IMR-90 (cell line): ENCODE measurements around the gene UBE3A. TPM values are rescaled to one million over a fixed set of nuclear protein-coding genes. Genes with fewer than 3 reads are reported as not detected.

Experiments
- ATAC-seq: fragments of 200-7000 bp; cut with Tn5 transposase; 2 replicates; pipeline ENCODE4 v1.9.1; 2020; ENCODE audit warnings: low read depth, mild to moderate bottlenecking, moderate library complexity
- BruUV-seq: library from RNA; stranded (reverse); fragments of 400-500 nt; replicated peaks from 2 replicates; lab custom pipeline; 2021; lab: Mats Ljungman, UMichigan
- CTCF ChIA-PET: fragments of 300-600 bp; formaldehyde crosslinking; extraction: SDS; loops from one replicate; lab custom pipeline; 2021; ENCODE audit warnings: antibody characterized with exemption; lab: Yijun Ruan, JAX
- POLR2A ChIA-PET: fragments of 300-600 bp; sonication (Branson Sonifier 250); formaldehyde crosslinking; loops from one replicate; lab custom pipeline; 2022; ENCODE audit warnings: antibody characterized with exemption; ENCODE audit not compliant: unreplicated experiment; lab: Charles Lee
- DNase-seq: peaks from one replicate; pipeline ENCODE4 v3.0.0; 2013
- H2AFZ ChIP-seq: replicated peaks from 2 replicates; pipeline ENCODE3; 2013; ENCODE audit warnings: low read length, mild to moderate bottlenecking; ENCODE audit not compliant: poor library complexity
- H2AK5ac ChIP-seq: 2 replicates; pipeline ENCODE4 v1.6.1; 2013; ENCODE audit warnings: low read depth, low read length, inconsistent platforms
- H2AK9ac ChIP-seq: replicated peaks from 2 replicates; pipeline ENCODE3; 2013; ENCODE audit warnings: mild to moderate bottlenecking, low read depth, low read length, moderate library complexity; ENCODE audit not compliant: poor library complexity
- H2BK120ac ChIP-seq: 2 replicates; pipeline ENCODE4 v1.6.1; 2013; ENCODE audit warnings: low read depth, low read length, inconsistent platforms
- H2BK15ac ChIP-seq: 3 replicates; pipeline ENCODE4 v1.6.1; 2013; ENCODE audit warnings: low read depth, low read length, inconsistent platforms
- H2BK20ac ChIP-seq: 2 replicates; pipeline ENCODE4 v1.6.1; 2013; ENCODE audit warnings: low read depth, mild to moderate bottlenecking, inconsistent platforms, low read length, moderate library complexity
- H2BK5ac ChIP-seq: 2 replicates; pipeline ENCODE4 v1.6.1; 2013; ENCODE audit warnings: mild to moderate bottlenecking, low read depth, low read length, inconsistent platforms; ENCODE audit not compliant: poor library complexity, severe bottlenecking
- H3K14ac ChIP-seq: replicated peaks from 2 replicates; pipeline ENCODE4 v1.6.1; 2013; ENCODE audit warnings: low read depth, low read length, inconsistent platforms
- H3K18ac ChIP-seq: 2 replicates; pipeline ENCODE4 v1.6.1; 2013; ENCODE audit warnings: low read depth, low read length, control low read depth
- H3K23ac ChIP-seq: 2 replicates; pipeline ENCODE4 v1.6.1; 2013; ENCODE audit warnings: low read depth, low read length, inconsistent platforms
- H3K27ac ChIP-seq: 2 replicates; pipeline ENCODE4 v1.5.1; 2013; ENCODE audit warnings: mild to moderate bottlenecking, control low read depth, low read length; ENCODE audit not compliant: insufficient read depth
- H3K27me3 ChIP-seq: 2 replicates; pipeline ENCODE4 v1.6.1; 2013; ENCODE audit warnings: low read length; ENCODE audit not compliant: control insufficient read depth, insufficient read depth
- H3K36me3 ChIP-seq: 2 replicates; pipeline ENCODE4 v1.6.1; 2013; ENCODE audit warnings: low read length, mixed read lengths; ENCODE audit not compliant: control insufficient read depth, insufficient read depth
- H3K4ac ChIP-seq: 2 replicates; pipeline ENCODE4 v1.6.1; 2013; ENCODE audit warnings: low read depth, low read length, inconsistent platforms
- H3K4me1 ChIP-seq: 2 replicates; pipeline ENCODE4 v1.6.1; 2013; ENCODE audit warnings: low read length, mixed read lengths; ENCODE audit not compliant: control insufficient read depth, insufficient read depth
- H3K4me2 ChIP-seq: 2 replicates; pipeline ENCODE4 v1.6.1; 2013; ENCODE audit warnings: low read depth, mild to moderate bottlenecking, control low read depth, low read length, moderate library complexity
- H3K4me3 ChIP-seq: 2 replicates; pipeline ENCODE4 v1.5.1; 2013; ENCODE audit warnings: low read depth, mild to moderate bottlenecking, control low read depth, low read length, moderate library complexity; ENCODE audit not compliant: insufficient read depth
- H3K56ac ChIP-seq: 2 replicates; pipeline ENCODE4 v1.6.1; 2013; ENCODE audit warnings: low read length, inconsistent platforms; ENCODE audit not compliant: insufficient read depth; ENCODE audit errors: extremely low read depth
- H3K79me1 ChIP-seq, 2 experiments: 2 replicates each; pipeline ENCODE4 v1.6.1; 2013; ENCODE audit warnings: low read length in 2 of 2, inconsistent platforms in 1 of 2, low read depth in 1 of 2
- H3K9ac ChIP-seq: 2 replicates; pipeline ENCODE4 v1.6.1; 2013; ENCODE audit warnings: low read depth, low read length, control low read depth
- H3K9me1 ChIP-seq: 2 replicates; pipeline ENCODE4 v1.6.1; 2013; ENCODE audit warnings: low read length, inconsistent platforms; ENCODE audit not compliant: insufficient read depth
- H3K9me3 ChIP-seq: 2 replicates; pipeline ENCODE4 v1.6.1; 2013; ENCODE audit warnings: low read length; ENCODE audit not compliant: control insufficient read depth, insufficient read depth
- H4K20me1 ChIP-seq: 2 replicates; pipeline ENCODE4 v1.6.1; 2013; ENCODE audit warnings: low read length, inconsistent platforms; ENCODE audit not compliant: insufficient read depth
- H4K5ac ChIP-seq: 2 replicates; pipeline ENCODE4 v1.6.1; 2013; ENCODE audit warnings: mild to moderate bottlenecking, low read depth, low read length, control low read depth
- H4K8ac ChIP-seq, 2 experiments: 2 replicates each; pipeline ENCODE4 v1.6.1; 2013; ENCODE audit warnings: low read depth in 2 of 2, low read length in 2 of 2, control low read depth in 1 of 2, inconsistent platforms in 1 of 2
- H4K91ac ChIP-seq: 2 replicates; pipeline ENCODE4 v1.6.1; 2013; ENCODE audit warnings: low read depth, low read length, inconsistent platforms; ENCODE audit not compliant: insufficient read depth
- MAFK ChIP-seq: IDR thresholded peaks from 2 replicates; pipeline ENCODE4 v1.6.1; 2012; ENCODE audit warnings: low read depth, low read length, improper control_type of control experiment
- SMC3 ChIP-seq: fragments of 150-350 bp; IDR thresholded peaks from 2 replicates; pipeline ENCODE4 v1.6.1; 2016; ENCODE audit warnings: low read depth, mild to moderate bottlenecking, antibody characterized with exemption, low read length, moderate library complexity
- dilution Hi-C: fragments of 300-500 bp; cut with HindIII; formaldehyde crosslinking; loops from one replicate; pipeline ENCODE4 v1.14.3; 2018; ENCODE audit warnings: low sequenced_read_pairs; ENCODE audit not compliant: unreplicated experiment
- in situ Hi-C: fragments of 300-500 bp; cut with MboI; formaldehyde crosslinking; loops from 3 replicates; pipeline ENCODE4 v1.14.3; 2019; ENCODE audit warnings: low sequenced_read_pairs, inconsistent platforms, mixed read lengths
- intact Hi-C: fragments of 100-400 bp; cut with micrococcal nuclease; formaldehyde crosslinking; loops from 2 replicates; pipeline ENCODE4 v1.10.0; 2022
- polyA plus RNA-seq, 3 experiments: library from polyadenylated mRNA; depleted of rRNA; stranded (reverse); fragments of >200 nt; gene quantifications; 2 replicates each; pipeline ENCODE4 v1.2.3, GENCODE V29; 2012; ENCODE audit warnings: low replicate concordance in 1 of 3
- total RNA-seq: library from RNA; depleted of rRNA; stranded (reverse); fragments of >200 nt; gene quantifications from 2 replicates; pipeline ENCODE4 v1.2.3, GENCODE V29; 2012

Gene UBE3A
- total and polyA plus RNA-seq, 2 of the 4 experiments (the other 2 are of a cell fraction): 19.3 to 53.2 TPM

DNA sequence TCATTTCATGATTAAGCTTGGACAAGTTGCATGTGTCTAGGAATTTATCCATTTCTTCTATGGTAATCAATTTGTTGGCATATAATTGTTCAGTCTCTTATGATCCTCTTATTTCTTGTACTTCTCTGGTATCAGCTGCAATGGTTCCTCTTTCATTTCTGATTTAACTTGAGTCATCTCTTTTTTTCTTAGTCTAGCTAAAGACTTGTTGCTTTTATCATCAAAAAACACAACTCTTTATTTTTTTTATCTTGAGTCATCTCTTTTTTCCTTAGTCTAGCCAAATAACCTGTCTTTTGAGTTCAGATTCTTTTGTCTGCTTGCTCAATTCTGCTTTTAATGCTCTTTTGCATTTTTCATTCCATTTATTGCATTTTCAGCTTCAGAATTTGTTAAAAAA lies 37.3 kb downstream of the UBE3A start:
- no peak overlapping the region for H2AFZ ChIP-seq
- BruUV-seq: no TSS peak
- no peak overlapping the region for H3K23ac ChIP-seq
- peaks cover 25 to 36% of the 10 kb centered on the region in 2 experiments for H3K79me1 ChIP-seq
- ATAC-seq: no peak
- H3K56ac ChIP-seq: no peak overlapping the region
- H3K36me3 ChIP-seq: peaks cover 15% of the 10 kb centered on the region
- no peak overlapping the region for H2BK15ac ChIP-seq
- H2AK5ac ChIP-seq: no peak overlapping the region
- H3K14ac ChIP-seq: no peak overlapping the region
- H3K9me1 ChIP-seq: no peaks in the 10 kb centered on the region
- peak; percentile 52 for DNase-seq
- no peak overlapping the region for H2BK120ac ChIP-seq
- no peak overlapping the region for H4K8ac ChIP-seq
- dilution Hi-C loops: no loop called here
- no peaks in the 10 kb centered on the region for H3K4me1 ChIP-seq
- no peak overlapping the region for H2BK5ac ChIP-seq
- H3K27ac ChIP-seq: no peak overlapping the region
- no peak overlapping the region for H2BK20ac ChIP-seq
- H3K4me3 ChIP-seq: no peak overlapping the region
- no peak overlapping the region for H3K18ac ChIP-seq
- intact Hi-C loops: no loop called here
- H3K9me3 ChIP-seq: peaks cover 5% of the 10 kb centered on the region
- H4K5ac ChIP-seq: no peak overlapping the region
- no peak overlapping the region for H4K91ac ChIP-seq
- peaks cover 2% of the 10 kb centered on the region; the same call in 1 of the 2 replicates for H4K20me1 ChIP-seq
- no peak overlapping the region for H3K9ac ChIP-seq
- H3K4me2 ChIP-seq: no peak overlapping the region
- H2AK9ac ChIP-seq: no peak overlapping the region
- no peaks in the 10 kb centered on the region for H3K27me3 ChIP-seq
- in situ Hi-C loops: no loop called here
- TF ChIP-seq MAFK: peak; percentile 61
- no peak for TF ChIP-seq SMC3
- POLR2A ChIA-PET: interaction anchor here (0.6 kb wide), 1 partner anchor 14 kb away, joined by 3 read pairs; no protein-coding TSS in a partner anchor
- H3K4ac ChIP-seq: no peak overlapping the region
- CTCF ChIA-PET: no interaction called here
